NCI-H1436 (cell line): ENCODE measurements around the gene ITIH2.
A peak's percentile ranks its signal among the peaks of the same experiment; 100 is the strongest.
"Not testable (repeated sequence)": the region's sequence is repeated elsewhere in the genome, so short reads cannot be mapped to it uniquely, and the experiment has no call there.

Source experiments
- DNase-seq: peaks from one replicate; lab custom pipeline; 2025; lab: John Stamatoyannopoulos, UW

Gene ITIH2

GRCh38 chr10:7738536-7739407, 35.7 kb downstream of the ITIH2 start:
- no peak for DNase-seq

DNA sequence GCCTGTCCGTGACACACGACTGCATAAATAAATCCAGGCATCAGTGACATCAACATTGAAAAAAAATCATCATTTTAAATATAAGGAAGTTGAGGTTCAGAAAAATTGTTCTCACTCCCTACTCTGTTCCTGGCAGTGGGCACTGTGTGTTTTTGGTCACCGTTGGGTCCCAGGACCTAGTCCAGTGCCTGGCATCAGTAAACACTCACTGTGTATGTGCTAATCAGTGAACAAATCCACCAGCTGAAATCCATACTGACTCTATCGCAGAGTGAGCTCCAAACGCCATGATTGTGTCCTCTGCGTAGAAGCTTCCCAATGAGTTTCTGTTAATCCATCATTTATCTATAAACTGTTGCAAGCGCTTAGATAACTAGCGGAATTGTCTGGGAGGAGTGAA, 41.2 kb downstream of the ITIH2 start:
- DNase-seq, result no peak

- DNase-seq, result not testable (repeated sequence)
Measured at GRCh38 chr10:7748637-7749036, 45.5 kb downstream of the ITIH2 start.

DNA sequence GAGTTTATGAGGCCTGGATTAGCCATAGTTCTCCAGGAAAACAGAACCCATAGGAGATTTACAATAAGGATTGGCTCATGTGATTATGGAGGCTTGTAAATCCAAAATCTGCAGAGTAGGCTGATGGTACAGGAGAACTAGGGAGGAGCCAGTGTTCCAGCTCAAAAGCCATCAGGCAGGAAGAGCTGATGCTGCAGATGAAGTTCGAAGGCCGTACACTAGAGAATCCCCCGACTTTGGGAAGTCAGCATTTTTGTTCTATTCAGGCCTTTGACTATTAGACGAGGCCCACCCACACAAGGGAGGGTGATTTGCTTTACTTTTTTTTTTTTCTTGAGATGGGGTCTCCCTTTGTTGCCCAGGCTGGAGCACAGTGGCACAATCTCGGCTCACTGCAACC, 47.1 kb downstream of the ITIH2 start:
- no peak for DNase-seq

- DNase-seq, result no peak
Measured at GRCh38 chr10:7752251-7752650, 49.1 kb downstream of the ITIH2 start.

DNA sequence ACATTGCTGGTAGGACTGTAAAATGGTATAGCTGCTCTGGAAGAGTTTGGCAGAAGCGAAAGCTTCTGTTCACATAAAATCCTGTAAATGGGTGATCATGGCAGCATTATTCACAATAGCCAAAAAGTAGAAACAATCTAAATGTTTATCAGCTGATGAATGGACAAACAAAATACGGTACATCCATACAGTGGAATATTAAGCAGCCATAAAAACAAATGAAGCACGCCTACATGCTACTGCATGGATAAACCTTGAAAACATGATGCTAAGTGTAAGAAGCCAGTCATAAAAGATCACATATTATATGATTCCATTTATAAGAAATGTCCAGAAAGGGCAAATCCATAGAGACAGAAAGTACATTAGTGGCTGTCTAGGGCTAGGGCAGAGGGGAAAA, 52.0 kb downstream of the ITIH2 start:
- no peak for DNase-seq

DNA sequence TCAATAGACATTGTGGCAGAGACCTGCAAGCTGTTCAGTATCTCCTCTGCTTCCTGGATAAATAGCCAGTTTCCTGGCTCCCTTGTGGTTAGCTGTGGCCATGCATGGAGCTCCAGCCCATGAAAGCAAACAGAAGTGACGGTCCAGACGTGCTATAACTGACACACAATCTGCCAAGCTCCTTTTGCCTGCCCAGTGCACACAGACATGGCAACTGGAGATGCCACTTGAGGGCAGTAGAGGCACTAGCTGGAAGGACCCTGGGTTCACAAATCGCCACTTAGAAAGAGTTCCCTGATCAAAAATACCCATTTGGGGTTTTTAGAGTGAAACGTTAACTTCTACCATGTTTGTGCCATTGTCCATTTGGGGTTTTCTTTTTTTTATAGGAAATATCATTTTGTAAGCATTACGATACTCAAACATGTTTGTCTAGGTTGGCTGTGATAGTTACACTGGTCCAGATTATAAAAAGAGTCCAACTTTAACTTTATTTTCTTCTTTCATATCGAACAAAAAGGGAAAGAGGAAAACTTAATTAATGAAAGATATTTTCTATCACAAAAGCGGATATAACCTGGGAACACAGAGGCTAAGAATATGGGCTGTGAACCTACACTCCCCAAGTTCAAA, 53.4 kb downstream of the ITIH2 start:
- DNase-seq, result no peak

- no peak for DNase-seq
Measured at GRCh38 chr10:7763929-7764328, 60.8 kb downstream of the ITIH2 start.

GRCh38 chr10:7766241-7766640, 63.1 kb downstream of the ITIH2 start:
- no peak for DNase-seq

- no peak for DNase-seq
Measured at GRCh38 chr10:7767209-7767608, 64.1 kb downstream of the ITIH2 start.

- DNase-seq, result no peak
Measured at GRCh38 chr10:7768417-7768816, 65.3 kb downstream of the ITIH2 start.

DNA sequence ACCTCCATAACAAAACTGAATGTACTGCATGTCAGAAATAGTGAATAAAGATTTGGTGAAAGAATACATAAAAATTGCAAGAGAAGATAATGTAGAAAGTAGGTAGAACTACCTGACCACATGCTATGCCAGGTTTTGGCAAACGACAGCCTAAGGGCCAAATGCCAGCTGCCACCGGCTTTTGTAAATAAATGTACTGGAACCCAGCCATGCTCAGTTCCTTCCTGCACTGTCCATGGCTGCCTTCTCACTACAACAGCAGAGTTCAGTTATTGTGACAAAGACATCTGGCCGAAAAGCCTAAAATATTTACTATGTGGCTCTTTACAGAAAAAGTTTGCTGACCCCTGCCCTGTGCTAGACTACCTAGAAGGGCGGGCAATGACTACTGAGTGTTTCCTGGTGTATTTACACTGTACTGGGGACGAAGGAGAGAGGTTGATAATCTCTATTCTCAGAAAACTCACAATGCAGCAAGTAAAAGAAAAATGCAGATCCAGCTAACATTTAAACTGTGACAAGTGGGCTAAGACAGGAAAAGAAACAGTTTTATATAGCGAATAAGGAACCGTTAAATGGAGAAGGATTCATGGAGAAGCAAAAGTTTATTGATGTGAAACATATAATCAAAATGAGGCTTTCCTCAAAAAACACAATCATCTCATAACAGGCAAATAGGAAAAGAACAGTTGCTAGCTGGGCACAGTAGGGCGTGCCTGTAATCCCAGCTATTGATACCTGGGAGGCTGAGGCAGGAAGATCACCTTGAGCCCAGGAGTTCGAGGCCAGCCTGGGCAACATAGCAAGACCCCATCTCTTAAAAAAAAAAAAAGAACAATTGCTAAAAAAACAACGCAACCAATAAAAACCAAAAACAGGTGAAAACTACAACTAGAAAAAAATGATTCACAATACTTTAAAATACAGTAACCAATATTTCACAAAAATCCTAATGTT, 71.0 kb downstream of the ITIH2 start:
- no peak for DNase-seq

DNA sequence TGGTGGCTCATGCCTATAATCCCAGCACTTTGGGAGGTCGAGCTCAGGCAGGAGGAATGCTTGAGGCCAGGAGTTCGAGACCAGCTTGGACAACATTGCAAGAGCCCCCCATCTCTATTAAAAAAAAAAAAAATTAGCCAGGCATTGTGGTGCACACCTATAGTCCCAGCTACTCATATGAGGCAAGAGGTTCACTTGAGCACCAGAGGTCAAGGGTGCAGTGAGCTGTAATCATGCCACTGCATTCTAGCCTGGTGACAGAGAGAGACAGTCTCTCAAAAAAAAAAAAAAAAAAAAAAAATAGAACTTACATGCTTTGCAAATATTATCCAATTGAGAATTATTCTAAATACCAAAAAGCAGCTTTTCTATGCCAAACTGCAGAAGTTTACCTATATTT, 73.7 kb downstream of the ITIH2 start:
- DNase-seq, result no peak

- DNase-seq, result not testable (repeated sequence)
Measured at GRCh38 chr10:7782194-7782593, 79.1 kb downstream of the ITIH2 start.

DNA sequence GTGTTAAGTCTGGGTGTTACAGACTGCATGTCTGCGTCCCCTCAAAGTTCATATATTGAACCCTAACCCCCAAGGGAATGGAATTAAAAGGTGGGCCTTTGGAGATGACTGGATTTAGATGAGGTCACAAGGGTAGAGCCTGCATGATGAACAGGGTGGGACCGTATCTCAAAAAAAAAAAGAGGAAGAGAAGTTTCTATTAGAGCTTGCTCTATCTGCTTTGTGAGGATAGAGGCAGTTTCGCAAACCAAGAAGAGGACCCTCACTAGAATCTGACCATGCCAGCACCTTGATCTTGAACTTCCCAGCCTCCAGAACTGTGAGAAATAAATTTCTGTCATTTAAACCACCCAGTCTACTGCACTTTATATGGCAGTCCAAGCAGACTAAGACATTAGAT, 83.3 kb downstream of the ITIH2 start:
- DNase-seq, result no peak

DNA sequence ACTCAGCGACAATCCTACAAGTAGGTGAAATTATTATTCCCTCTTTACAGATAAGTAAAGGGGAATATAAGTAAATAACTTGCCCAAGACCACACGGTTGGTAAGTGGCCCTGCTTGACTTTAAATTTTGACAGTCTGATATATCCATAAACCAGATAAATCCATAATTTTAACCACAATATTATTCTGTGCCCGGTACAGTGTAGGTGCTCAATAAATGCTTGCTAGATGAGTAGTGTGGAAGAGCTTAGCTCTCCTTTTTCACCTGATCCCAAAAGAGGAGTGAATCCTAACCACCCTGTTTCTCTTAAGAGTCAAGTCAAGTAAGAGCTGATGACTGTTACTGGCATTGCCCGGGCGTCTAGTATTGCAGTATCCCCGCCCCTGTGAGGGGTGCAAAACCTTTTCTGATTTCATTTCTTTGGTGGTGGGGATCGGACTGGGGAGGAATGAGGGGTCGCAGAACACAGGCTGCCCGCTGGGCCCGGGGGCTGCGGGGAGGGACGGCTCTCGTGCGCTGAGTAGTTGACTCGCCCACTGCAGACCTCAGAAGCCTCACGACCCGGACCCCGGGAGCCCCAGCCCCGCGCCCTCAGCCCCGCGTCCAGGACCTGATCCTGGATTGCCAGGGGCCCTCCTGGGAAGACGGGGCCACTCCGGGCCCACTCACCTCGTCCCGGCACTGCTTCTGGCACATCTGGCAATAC, 84.2 kb downstream of the ITIH2 start:
- no peak for DNase-seq

DNA sequence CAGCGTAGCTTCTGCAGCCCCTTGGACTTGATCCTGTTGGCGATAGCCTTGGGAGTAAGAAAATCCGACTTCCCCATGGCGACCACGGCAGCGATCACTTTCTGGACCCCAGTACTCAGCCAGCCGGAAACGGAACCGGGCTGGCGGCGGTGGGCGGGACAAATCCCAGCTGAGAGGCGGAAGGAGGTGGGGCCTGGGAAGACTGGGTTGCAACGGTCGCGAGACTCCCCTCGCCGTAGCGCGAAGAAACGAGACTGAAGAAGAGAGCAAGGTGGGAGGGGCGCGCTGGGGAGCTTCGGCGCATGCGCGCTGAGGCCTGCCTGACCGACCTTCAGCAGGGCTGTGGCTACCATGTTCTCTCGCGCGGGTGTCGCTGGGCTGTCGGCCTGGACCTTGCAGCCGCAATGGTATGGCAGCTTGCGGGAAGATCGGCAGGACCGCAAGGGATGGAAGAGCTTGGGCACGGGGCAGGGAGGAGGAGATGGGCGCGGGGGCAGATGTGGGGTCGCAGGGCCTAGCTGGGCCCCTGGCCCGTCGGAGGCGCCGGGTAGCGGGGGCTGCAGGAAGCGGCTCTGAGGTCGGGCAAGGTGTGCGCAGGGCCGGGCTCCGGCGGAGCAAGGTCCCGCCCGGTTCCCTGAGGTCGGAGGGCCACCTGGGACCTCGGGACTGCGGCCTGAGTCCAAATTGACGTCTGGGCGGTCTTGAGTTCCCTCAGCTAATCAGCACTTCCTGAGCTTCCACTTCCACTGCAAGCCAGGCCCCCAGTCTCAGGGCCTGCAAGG, 84.9 kb downstream of the ITIH2 start, which contains the start of the genes ATP5F1C and KIN:
ATP5F1C (plus strand) TSS at position 321 of the 782 bp plus-strand sequence; CDS start at position 352, 31 bp downstream.
KIN (minus strand) TSS at position 137 of the 782 bp plus-strand sequence; CDS start at position 77, 60 bp downstream.
- peak; percentile 97 for DNase-seq

GRCh38 chr10:7788639-7789286, 85.6 kb downstream of the ITIH2 start:
- no peak for DNase-seq

DNA sequence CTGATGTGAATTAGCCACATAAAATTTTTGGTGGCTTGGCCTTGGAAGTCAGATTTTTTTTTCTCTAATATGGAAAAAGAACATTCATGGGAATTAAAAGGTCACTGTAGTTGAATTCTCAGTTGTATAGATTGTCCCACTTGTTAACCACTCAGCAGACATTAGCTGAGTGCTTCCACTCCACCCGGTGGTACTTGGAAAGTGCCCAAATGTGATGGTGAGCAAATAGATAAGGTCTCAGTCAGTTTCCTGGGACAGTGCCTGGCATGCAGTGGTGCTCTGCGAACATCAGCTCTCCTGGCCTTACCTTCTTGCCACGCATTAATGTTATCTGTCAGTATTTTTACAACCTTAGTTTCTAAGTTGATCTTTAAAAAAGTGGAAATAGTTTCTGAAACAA, 86.3 kb downstream of the ITIH2 start:
- no peak for DNase-seq

DNA sequence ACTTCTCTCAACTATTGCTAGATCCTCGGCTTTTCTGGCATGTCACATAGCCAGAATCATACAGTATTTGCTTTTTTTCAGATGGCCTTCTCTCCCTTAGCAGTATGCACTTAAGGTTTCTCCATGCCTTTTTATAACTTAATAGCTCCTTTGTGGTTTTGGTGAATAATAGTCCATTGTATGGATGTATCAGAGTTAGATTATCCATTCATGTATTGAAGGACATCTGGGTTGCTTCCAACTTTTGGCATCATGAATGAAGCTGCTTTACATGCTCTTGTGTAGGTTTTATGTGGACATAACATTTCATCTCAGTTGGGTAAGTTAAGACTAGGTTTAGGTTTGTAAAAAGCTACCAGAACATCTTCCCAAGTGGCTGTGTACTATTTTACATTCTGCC, 89.4 kb downstream of the ITIH2 start:
- no peak for DNase-seq
